GM19372 (cell line): Measurements from ENCODE around the gene FLNC.

ENCODE experiments used
- ATAC-seq: cut with Tn5 transposase; IDR thresholded peaks from one replicate; pipeline ENCODE4 v1.9.1; 2021; ENCODE audit warnings: mild to moderate bottlenecking, low read depth, moderate library complexity; ENCODE audit not compliant: unreplicated experiment

The FLNC gene

GRCh38 chr7:128830231-128831177 is at the start of gene FLNC:
Gene FLNC, plus strand, starts transcription at chr7:128830406. Its CDS starts 232 bp downstream, at chr7:128830638.
- no peak for ATAC-seq

- ATAC-seq, result no peak
Measured at GRCh38 chr7:128781126-128781525, 49.1 kb upstream of the FLNC start.

- no peak for ATAC-seq
Measured at GRCh38 chr7:128781851-128782250, 48.4 kb upstream of the FLNC start.

GRCh38 chr7:128783143-128783861 is 46.9 kb upstream of the FLNC start:
- ATAC-seq, result no peak

- ATAC-seq, result no peak
Measured at GRCh38 chr7:128785738-128786137, 44.5 kb upstream of the FLNC start.

GRCh38 chr7:128788446-128789412 is 41.5 kb upstream of the FLNC start:
- no peak for ATAC-seq

GRCh38 chr7:128790315-128791041 is 39.7 kb upstream of the FLNC start:
- ATAC-seq, result no peak

- peak; percentile 80 for ATAC-seq
Measured at GRCh38 chr7:128791121-128791971, 38.9 kb upstream of the FLNC start, which contains the start of gene CCDC136. Gene CCDC136, plus strand, starts transcription at chr7:128791968. Its CDS starts 444 bp downstream, at chr7:128792412.

GRCh38 chr7:128791972-128792327 is 38.3 kb upstream of the FLNC start:
- no peak for ATAC-seq

- ATAC-seq, result no peak
Measured at GRCh38 chr7:128792471-128793180, 37.6 kb upstream of the FLNC start.

GRCh38 chr7:128793181-128793547 is 37.0 kb upstream of the FLNC start:
- ATAC-seq, result no peak

- ATAC-seq, result no peak
Measured at GRCh38 chr7:128794020-128794419, 36.2 kb upstream of the FLNC start.

- ATAC-seq, result no peak
Measured at GRCh38 chr7:128794436-128794835, 35.8 kb upstream of the FLNC start.

GRCh38 chr7:128795129-128795528 is 35.1 kb upstream of the FLNC start:
- no peak for ATAC-seq

- no peak for ATAC-seq
Measured at GRCh38 chr7:128796327-128796726, 33.9 kb upstream of the FLNC start.

- ATAC-seq, result no peak
Measured at GRCh38 chr7:128799451-128799850, 30.8 kb upstream of the FLNC start.

- ATAC-seq, result no peak
Measured at GRCh38 chr7:128800567-128800966, 29.6 kb upstream of the FLNC start.

- ATAC-seq, result no peak
Measured at GRCh38 chr7:128801003-128801402, 29.2 kb upstream of the FLNC start.
